Epithelial cell of proximal tubule (primary cell): Measurements from ENCODE around the gene RBM6. TPM values are rescaled to one million over a fixed set of nuclear protein-coding genes. Genes with fewer than 3 reads are reported as not detected.

Experiments
- DNase-seq: peaks from one replicate; pipeline ENCODE4 v3.0.0-alpha.2; 2011; ENCODE audit warnings: low read depth
- H3K4me3 ChIP-seq: 2 replicates; pipeline ENCODE4 v1.5.1; 2011; ENCODE audit warnings: low read depth, mild to moderate bottlenecking, low read length
- total RNA-seq: library from RNA; depleted of rRNA; stranded (reverse); fragments of >200 nt; gene quantifications from 2 replicates; pipeline ENCODE4 v1.2.3, GENCODE V29; 2015
- TF ChIP-seq, protein P1 (sequence below): conservative IDR thresholded peaks from 2 replicates; pipeline ENCODE4 v1.5.1; 2012; ENCODE audit warnings: low read depth, mild to moderate bottlenecking, low read length

The RBM6 gene
- total RNA-seq, 1 donor from 2014 or later: 36.6 TPM

GRCh38 chr3:49955636-49956035, 15.7 kb downstream of the RBM6 start:
- no peak for DNase-seq
- H3K4me3 ChIP-seq: no peak overlapping the region
- TF ChIP-seq, protein P1, sequence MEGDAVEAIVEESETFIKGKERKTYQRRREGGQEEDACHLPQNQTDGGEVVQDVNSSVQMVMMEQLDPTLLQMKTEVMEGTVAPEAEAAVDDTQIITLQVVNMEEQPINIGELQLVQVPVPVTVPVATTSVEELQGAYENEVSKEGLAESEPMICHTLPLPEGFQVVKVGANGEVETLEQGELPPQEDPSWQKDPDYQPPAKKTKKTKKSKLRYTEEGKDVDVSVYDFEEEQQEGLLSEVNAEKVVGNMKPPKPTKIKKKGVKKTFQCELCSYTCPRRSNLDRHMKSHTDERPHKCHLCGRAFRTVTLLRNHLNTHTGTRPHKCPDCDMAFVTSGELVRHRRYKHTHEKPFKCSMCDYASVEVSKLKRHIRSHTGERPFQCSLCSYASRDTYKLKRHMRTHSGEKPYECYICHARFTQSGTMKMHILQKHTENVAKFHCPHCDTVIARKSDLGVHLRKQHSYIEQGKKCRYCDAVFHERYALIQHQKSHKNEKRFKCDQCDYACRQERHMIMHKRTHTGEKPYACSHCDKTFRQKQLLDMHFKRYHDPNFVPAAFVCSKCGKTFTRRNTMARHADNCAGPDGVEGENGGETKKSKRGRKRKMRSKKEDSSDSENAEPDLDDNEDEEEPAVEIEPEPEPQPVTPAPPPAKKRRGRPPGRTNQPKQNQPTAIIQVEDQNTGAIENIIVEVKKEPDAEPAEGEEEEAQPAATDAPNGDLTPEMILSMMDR: no peak

- TF ChIP-seq, protein P1: no peak
- no peak overlapping the region for H3K4me3 ChIP-seq
- DNase-seq: no peak
Measured at GRCh38 chr3:49966233-49966942, 26.4 kb downstream of the RBM6 start.

DNA sequence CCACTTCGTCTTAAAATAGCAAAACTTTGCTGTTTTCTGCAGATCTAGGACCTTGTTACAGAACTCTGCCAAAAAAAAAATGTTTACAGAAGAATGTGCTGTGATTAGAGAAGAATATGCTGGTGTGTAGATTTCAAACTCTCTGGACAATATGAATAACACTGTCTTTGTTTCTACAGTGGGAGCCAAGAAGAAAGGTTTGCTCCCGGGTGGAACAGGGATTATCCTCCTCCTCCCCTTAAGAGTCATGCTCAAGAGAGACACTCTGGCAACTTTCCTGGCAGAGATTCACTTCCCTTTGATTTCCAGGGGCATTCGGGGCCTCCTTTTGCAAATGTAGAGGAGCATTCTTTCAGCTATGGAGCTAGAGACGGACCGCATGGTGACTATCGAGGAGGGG, 27.3 kb downstream of the RBM6 start:
- H3K4me3 ChIP-seq: no peak overlapping the region
- no peak for DNase-seq
- TF ChIP-seq, protein P1: no peak

DNA sequence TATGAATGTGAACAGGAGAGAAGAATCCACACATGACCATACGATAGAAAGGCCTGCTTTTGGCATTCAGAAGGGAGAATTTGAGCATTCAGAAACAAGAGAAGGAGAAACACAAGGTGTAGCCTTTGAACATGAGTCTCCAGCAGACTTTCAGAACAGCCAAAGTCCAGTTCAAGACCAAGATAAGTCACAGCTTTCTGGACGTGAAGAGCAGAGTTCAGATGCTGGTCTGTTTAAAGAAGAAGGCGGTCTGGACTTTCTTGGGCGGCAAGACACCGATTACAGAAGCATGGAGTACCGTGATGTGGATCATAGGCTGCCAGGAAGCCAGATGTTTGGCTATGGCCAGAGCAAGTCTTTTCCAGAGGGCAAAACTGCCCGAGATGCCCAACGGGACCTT, 28.4 kb downstream of the RBM6 start:
- TF ChIP-seq, protein P1: no peak
- H3K4me3 ChIP-seq: no peak overlapping the region
- DNase-seq: no peak

DNA sequence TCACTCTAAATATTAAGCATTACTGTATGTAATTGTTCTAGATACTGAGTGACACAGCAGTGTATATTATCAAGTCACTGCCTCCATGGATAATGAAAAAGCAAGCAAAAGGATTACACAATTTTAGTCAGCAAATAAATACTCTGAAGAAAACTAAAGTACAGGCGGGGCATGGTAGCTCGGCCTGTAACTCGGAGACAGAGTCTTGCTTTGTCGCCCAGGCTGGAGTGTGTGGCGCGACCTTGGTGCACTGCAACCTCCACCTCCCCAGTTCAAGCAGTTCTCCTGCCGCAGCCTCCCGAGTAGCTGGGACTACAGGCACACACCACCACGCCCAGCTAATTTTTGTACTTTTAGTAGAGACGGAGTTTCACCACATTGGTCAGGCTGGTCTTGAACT, 32.7 kb downstream of the RBM6 start:
- no peak for DNase-seq
- no peak overlapping the region for H3K4me3 ChIP-seq
- TF ChIP-seq, protein P1: no peak

DNA sequence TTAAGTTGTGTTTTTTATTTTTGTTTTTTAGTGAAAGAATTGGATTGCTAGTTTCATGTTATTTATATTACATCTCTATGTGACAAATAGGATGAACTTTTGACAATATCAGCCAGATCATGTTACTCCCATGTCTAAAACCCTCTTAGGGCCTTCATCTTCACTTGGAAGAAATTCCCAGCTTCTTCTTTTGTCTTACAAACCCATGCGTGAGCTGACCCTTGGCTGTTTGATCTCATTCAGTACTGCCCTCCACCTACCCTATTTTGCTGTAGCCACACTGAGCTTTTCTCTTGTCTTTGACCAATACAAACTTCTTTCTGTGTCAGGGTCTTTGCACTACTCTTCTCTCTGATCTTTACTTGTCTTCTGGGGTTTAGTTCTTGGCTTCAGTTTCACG, 37.0 kb downstream of the RBM6 start:
- DNase-seq: no peak
- TF ChIP-seq, protein P1: no peak
- no peak overlapping the region for H3K4me3 ChIP-seq

DNA sequence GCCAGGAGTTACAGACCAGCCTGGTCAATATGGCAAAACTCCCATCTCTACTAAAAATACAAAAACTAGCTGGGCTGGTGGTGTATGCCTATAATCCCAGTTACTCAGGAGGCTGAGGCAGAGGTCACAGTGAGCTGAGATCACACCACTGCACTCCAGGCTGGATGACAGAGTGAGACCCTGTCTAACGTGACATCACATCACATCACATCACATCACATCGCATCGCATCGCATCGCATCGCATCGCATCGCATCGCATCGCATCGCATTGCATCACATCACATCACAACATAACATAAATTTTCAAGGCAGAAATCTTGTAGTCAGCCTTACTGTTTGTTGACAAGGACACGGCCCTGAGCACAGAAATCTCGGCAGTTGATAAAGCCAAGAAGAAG, 44.4 kb downstream of the RBM6 start:
- DNase-seq: no peak
- H3K4me3 ChIP-seq: no peak overlapping the region
- TF ChIP-seq, protein P1: no peak
